Breast epithelium (tissue), 4 donors: ENCODE results near the gene APH1B. TPM values are rescaled to one million over a fixed set of nuclear protein-coding genes. Genes with fewer than 3 reads are reported as not detected.
"Not testable (repeated sequence)": the region's sequence is repeated elsewhere in the genome, so short reads cannot be mapped to it uniquely, and the experiment has no call there.

Source experiments
- DNase-seq, 2 donors: peaks; one replicate each; pipeline ENCODE4 v3.0.0-alpha.2; 2019; ENCODE audit warnings: low spot score in 2 of 2
- H3K27ac ChIP-seq, 2 donors: fragments of 200-600 bp; sonication (generic) in 1 of 2; one replicate each; pipeline ENCODE4 v1.5.1; 2016 to 2019; ENCODE audit warnings: mild to moderate bottlenecking in 1 of 2
- H3K27me3 ChIP-seq, 2 donors: fragments of 200-600 bp; sonication (generic) in 1 of 2; one replicate each; pipeline versions ENCODE4 v1.5.1 to v1.6.0; 2017 to 2019; ENCODE audit warnings: control low read depth in 1 of 2, mild to moderate bottlenecking in 1 of 2
- H3K36me3 ChIP-seq: fragments of 200-600 bp; one replicate; pipeline ENCODE4 v1.5.1; 2019
- H3K4me1 ChIP-seq, 2 donors: fragments of 200-600 bp; sonication (generic); one replicate each; pipeline ENCODE4 v1.5.1; 2016 to 2019; ENCODE audit warnings: control low read depth in 1 of 2
- H3K4me3 ChIP-seq, 3 donors: fragments of 200-600 bp; sonication (generic); 1 replicate in 2 of 3; 2 replicates in 1 of 3; pipeline ENCODE4 v1.5.1; 2016 to 2019; ENCODE audit warnings: mild to moderate bottlenecking in 3 of 3, moderate library complexity in 2 of 3
- H3K9me3 ChIP-seq, 2 donors: fragments of 200-600 bp; sonication (generic) in 1 of 2; one replicate each; pipeline ENCODE4 v1.5.1; 2016 to 2019; ENCODE audit warnings: control low read depth in 1 of 2
- CTCF ChIP-seq, 3 donors: fragments of 450-650 bp; IDR thresholded peaks; one replicate each; pipeline ENCODE4 v1.5.1; 2016 to 2017; ENCODE audit warnings: antibody characterized with exemption in 3 of 3, mild to moderate bottlenecking in 3 of 3, moderate library complexity in 3 of 3
- POLR2A ChIP-seq: fragments of 450-650 bp; IDR thresholded peaks from one replicate; pipeline ENCODE4 v1.6.1; 2016; ENCODE audit warnings: antibody characterized with exemption, mild to moderate bottlenecking, moderate library complexity
- POLR2AphosphoS5 ChIP-seq, 3 donors: sonication (generic); formaldehyde crosslinking; IDR thresholded peaks; one replicate each; pipeline ENCODE4 v1.6.1; 2017; ENCODE audit warnings: antibody characterized with exemption in 3 of 3
- intact Hi-C: fragments of 100-400 bp; cut with DNase I; formaldehyde crosslinking; loops from one replicate; pipeline ENCODE4 v1.15.1; 2023; ENCODE audit warnings: low total_unique reads
- total RNA-seq, 3 donors: library from RNA; depleted of rRNA; stranded (reverse); fragments of >200 nt; gene quantifications; one replicate each; pipeline ENCODE4 v1.1.0, GENCODE V29; 2016

APH1B gene
- total RNA-seq, 3 donors from 2014 or later: 21.3 to 26.1 (median 25.6) TPM

GRCh38 chr15:63232943-63233342 lies 44.5 kb upstream of the APH1B start:
- Histone ChIP-seq H3K4me3 (no peak overlapping the region), H3K27ac (no peak overlapping the region), H3K36me3 (no peaks in the 10 kb centered on the region), H3K9me3 (no peaks in the 10 kb centered on the region), H3K4me1 (peaks cover 0 to 10% of the 10 kb centered on the region in 2 donors), H3K27me3 (no peaks in the 10 kb centered on the region)
- DNase-seq: no peak
- intact Hi-C loops: no loop called here
- no peak for TF ChIP-seq CTCF (IDR thresholded peaks at IDR 0.05)
- TF ChIP-seq POLR2AphosphoS5 (IDR thresholded peaks at IDR 0.05): no peak
- no peak for TF ChIP-seq POLR2A

GRCh38 chr15:63233667-63234423 lies 43.6 kb upstream of the APH1B start:
- Histone ChIP-seq H3K4me3 (peak overlapping the region in 1 of 3 donors; percentile 12), H3K27ac (peak overlapping the region; percentile 82 to 85), H3K4me1 (peaks cover 0 to 14% of the 10 kb centered on the region in 2 donors), H3K36me3 (no peaks in the 10 kb centered on the region), H3K27me3 (no peaks in the 10 kb centered on the region), H3K9me3 (no peaks in the 10 kb centered on the region)
- no peak for DNase-seq
- intact Hi-C loops: no loop called here
- TF ChIP-seq CTCF (IDR thresholded peaks at IDR 0.05) (no peak), POLR2A (no peak), POLR2AphosphoS5 (IDR thresholded peaks at IDR 0.05) (no peak)

DNA sequence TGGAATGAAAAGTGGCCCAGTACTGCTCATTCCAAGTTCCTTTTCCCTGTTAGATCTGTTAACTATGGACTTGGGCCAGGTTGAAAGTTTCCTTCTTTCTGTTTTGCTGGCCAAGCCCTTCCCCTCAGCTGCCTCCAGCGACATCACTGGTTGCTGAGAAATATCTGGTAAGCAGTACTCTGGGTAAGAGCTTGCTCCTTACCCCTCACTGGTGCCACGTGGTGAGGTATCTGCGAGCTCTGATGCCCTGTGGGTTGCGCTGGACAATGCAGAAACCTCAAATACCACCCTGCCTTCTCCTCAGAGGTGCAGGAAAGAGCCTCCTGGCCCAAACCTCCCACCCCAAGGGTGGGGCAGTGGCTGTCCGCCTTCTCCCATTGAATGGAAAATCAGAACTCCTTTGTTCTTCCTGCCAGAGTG lies 42.9 kb upstream of the APH1B start:
- no peaks in the 10 kb centered on the region for H3K27me3 ChIP-seq
- peak overlapping the region in 2 of 3 donors; percentile 12 to 13 for H3K4me3 ChIP-seq
- DNase-seq: peak in 1 of 2 donors; percentile 44
- peak overlapping the region; percentile 82 to 85 for H3K27ac ChIP-seq
- no peaks in the 10 kb centered on the region for H3K9me3 ChIP-seq
- H3K36me3 ChIP-seq: no peaks in the 10 kb centered on the region
- TF ChIP-seq POLR2A: no peak
- no peak for TF ChIP-seq CTCF (IDR thresholded peaks at IDR 0.05)
- TF ChIP-seq POLR2AphosphoS5 (IDR thresholded peaks at IDR 0.05): no peak
- intact Hi-C loops: no loop called here
- H3K4me1 ChIP-seq: peaks cover 0 to 17% of the 10 kb centered on the region in 2 donors

- H3K27ac ChIP-seq: no peak overlapping the region
- TF ChIP-seq POLR2A (no peak), CTCF (IDR thresholded peaks at IDR 0.05) (no peak), POLR2AphosphoS5 (IDR thresholded peaks at IDR 0.05) (no peak)
Measured at GRCh38 chr15:63236272-63236671, 41.1 kb upstream of the APH1B start.

GRCh38 chr15:63237086-63237485 lies 40.3 kb upstream of the APH1B start:
- intact Hi-C loops, H3K9me3 ChIP-seq, H3K4me3 ChIP-seq, H3K27me3 ChIP-seq, DNase-seq, H3K36me3 ChIP-seq, H3K27ac ChIP-seq: not testable (repeated sequence)
- peaks cover 0 to 17% of the 10 kb centered on the region in 2 donors for H3K4me1 ChIP-seq

More at GRCh38 chr15:63236272-63236671, 41.1 kb upstream of the APH1B start:
- no peak for DNase-seq
- Histone ChIP-seq H3K4me3 (no peak overlapping the region), H3K36me3 (no peaks in the 10 kb centered on the region), H3K4me1 (peaks cover 0 to 17% of the 10 kb centered on the region in 2 donors), H3K27me3 (no peaks in the 10 kb centered on the region), H3K9me3 (no peaks in the 10 kb centered on the region)
- intact Hi-C loops: no loop called here
